GM21825 (cell line): ENCODE measurements around the gene MBNL1.
"Not testable (repeated sequence)": the region's sequence is repeated elsewhere in the genome, so short reads cannot be mapped to it uniquely, and the experiment has no call there.

Experiments used
- ATAC-seq: cut with Tn5 transposase; IDR thresholded peaks from one replicate; pipeline ENCODE4 v1.9.1; 2021; ENCODE audit warnings: mild to moderate bottlenecking, moderate library complexity; ENCODE audit not compliant: unreplicated experiment

Gene MBNL1

DNA sequence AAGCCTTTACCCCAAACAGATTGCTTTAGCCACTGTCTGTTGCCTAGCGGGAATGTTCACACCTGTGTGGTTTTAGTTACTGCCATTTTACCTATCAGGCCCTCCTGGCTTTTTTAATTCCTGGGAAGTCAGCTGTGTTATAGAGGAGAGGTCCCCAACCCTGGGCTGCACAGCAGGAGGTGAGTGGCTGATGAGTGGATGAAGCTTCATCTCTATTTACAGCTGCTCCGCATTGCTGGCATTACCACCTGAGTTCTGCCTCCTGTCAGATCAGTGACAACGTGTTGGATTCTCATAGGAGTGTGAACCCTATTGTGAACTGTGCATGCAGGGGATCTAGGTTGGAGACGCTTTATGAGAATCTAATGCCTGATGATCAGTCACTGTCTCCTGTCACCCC is 127.0 kb downstream of the MBNL1 start:
- ATAC-seq: no peak

DNA sequence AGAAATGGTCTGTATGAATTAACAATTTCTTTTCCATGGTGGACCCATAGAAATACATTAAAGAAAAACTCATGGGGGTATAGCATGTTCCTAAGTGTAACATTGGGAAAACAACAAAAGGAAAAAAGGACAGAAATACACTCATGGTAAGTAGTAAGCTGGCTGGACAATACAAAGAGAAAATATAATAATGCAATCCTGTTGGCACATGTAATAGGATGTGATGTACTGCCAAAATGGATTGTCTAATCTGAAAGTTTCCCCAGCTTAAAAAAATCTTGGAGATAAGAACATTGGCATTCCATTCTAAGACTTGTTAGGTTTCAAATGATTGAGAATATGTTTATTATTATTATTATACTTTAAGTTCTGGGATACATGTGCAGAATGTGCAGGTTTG is 128.1 kb downstream of the MBNL1 start:
- ATAC-seq: no peak

DNA sequence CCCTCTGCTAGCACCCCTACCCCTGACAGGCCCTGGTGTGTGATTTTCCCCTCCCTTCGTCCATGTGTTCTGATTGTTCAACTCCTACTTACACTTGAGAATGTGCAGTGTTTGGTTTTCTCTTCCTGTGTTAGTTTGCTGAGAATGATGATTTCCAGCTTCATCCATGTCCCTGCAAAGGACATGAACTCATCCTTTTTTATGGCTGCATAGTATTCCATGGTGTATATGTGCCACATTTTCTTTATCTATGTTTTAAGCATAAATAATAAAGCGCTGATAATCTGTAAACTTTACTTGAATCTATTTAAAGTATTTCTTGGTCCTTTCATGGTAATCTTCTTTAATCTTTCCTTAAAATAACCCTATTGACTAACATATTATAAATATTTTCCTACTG is 128.6 kb downstream of the MBNL1 start:
- not testable (repeated sequence) for ATAC-seq

DNA sequence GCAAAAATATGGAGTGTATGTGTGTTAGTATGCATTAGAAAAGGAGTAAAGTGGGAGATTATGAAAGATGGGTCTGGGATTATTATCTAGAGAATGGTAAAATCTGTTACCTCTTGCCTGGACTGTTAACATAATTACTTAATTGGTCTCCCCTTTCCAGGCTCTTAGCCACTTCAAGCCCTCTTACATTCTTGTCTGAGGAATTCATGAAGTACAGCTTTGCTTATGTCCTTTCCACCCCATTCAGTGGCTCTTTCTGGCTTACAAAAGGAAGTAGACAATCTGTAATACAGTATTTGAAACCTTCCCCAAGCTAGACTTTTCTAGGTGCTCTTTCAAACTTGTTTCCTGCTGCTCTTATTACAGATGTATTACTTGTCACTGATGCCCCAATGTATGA is 129.8 kb downstream of the MBNL1 start:
- ATAC-seq: no peak

DNA sequence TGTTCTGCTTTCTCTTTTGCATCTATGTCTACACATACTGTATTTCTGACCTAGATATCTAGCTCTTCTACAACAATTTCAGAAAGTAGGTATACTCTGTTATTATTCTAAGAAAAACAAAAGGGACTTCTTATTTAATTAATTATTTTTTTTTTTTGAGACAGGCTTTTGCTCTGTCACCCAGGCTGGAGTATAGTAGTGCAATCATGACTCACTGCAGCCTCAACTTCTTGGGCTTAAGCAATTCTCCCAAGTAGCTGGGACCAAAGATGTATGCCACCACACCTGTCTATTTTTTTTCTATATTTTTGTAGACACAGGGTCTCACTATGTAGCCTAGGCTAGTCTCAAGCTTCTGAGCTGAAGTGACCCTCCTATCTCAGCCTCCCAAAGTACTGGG is 130.6 kb downstream of the MBNL1 start:
- no peak for ATAC-seq

DNA sequence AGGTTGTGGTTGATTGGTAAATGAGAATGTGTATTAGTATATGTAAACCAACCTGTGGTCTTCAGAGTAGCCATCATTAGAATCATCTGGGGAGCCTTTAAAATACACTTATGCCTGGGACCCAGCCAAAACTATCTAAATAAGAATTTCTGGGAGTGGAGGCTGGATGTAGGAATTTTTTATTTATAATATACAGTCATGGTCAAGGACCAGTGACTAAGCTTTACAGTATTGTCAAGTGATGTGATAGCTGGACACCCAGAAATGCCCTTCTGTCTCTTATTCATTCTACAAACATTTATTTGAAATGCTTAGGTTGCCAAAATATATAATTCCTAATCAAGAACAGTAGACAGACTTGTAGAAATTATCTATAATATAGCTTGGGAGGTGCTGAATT is 132.2 kb downstream of the MBNL1 start:
- no peak for ATAC-seq

DNA sequence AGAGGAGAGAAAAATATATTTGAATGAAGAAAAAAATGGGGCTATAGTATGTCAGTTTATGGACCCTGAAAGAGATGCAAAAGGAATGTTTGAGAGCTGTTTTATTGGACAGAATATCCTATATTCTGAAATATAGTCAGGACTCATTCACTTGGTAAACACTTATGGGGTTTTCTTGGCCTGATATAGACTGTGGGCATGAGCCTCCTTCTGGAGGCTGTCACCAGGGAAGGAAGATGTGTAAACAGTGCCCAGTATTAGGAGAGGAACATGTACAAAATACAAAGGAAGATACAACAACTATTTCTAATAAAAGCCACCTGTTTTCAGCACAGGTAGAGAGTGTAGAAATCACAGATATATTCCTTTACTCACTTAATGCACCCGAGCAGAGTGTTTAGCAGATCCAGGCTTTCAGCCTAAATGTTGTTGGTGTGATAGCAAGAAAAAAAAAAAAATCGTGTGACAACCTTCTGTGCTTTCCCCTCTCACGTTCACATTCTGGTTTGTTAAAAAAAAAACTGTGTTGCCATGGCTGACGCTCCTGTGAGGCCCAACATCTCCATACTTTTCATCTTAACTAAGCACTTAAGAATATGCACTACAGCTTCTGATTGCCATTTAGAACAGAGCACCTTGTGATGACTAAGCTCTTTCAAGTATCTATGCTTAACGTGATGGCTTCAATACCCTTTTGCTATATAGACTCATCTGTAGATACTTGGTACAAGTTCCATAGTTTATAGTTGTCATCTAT is 134.1 kb downstream of the MBNL1 start:
- peak; percentile 39 for ATAC-seq

DNA sequence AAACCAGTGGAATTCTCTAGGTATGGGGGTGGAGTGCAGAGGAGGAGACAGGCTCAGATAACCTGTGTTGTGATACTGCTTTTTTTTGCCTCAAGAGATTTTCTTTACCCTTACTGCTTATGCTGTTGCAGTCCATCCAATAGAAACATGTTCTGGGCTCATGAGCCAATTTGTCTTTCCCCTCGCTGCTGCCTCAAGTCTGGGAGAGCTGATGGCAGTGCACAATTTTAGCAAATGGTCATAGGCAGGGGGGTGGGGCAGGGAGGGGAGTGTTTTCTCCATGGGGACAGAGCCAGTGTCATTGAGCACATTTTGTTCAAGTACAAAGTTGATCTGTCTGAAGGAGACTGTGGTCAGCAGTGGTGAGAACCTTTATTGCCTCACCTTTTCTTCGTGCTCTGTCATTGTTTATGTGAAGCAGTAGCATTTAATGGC is 134.9 kb downstream of the MBNL1 start:
- ATAC-seq: no peak

DNA sequence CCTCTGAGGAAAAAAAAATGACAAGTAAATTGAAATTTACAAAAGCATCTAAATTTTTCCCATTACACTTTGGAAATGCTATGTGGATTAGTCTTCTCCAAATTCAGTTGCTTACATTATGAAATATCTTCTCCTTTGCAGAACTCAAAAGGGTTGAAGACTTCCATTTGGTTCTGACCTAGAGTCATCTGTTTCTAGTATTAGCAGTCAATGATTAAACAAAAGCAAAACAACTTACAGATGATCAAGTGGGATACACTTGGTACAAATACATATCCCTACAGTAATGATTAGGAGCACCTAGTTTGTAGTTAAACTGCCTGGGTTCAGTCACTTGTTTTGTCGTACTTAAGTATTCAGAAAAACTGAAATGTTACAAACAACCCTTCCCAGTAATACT is 136.2 kb downstream of the MBNL1 start:
- no peak for ATAC-seq

DNA sequence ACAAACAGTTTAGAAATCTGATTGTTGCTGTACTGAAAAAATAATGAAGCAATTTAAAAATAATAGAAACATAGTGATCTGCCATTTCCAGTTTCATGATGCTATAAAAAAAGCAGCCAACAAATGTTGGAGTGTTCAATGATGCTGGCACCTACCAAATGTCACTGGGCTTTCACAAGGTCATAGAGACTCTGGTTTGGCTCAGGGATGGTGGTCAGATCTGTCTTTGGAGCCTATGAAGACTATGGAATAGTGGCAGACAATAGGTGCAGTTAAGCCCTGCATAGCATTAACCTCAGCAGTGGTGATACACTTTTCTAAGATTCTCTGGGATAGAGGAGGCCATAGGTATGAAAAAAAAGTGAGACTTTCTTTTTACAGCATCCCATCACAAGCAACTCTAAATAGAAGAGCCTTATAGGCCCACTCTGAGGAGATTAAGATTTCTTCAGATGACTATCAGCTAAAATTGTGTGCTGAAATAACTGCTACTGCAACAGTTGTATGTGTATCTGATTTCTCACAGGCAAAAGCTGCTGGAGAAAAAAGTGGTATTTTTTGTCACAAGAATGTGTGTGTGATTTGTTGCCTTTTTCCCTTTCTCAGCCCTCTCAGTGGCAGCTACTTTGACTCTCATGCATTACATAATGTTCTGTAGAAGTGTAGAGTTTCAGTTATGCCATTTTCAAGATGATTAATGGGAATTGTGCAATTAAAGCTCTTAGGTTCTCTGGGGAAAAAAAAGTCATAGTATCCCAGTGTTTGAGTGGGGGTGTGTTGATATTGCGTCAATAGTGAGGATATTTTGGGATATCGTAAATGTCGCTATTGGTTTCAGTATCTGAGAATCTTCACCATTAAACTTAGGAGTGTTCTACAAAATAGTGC is 137.4 kb downstream of the MBNL1 start:
- ATAC-seq: no peak

DNA sequence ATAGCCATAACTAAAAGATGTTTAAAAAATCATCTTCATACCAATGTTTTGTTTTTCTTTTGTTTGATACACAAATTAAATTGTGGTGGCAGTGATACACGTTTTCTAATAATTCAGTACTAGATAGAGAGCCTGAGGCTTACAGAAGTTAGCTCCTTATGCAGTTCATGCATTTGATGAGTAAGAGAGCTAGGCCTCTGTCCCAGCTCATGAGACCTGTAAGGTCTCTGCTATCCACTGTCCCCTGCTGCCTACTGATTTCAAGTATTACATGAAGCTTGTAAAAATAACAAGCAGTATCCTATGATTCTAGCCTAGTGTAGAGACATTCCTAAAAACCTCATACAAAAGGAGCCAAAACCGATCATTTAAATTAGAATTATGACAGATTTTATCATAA is 144.5 kb downstream of the MBNL1 start:
- no peak for ATAC-seq

DNA sequence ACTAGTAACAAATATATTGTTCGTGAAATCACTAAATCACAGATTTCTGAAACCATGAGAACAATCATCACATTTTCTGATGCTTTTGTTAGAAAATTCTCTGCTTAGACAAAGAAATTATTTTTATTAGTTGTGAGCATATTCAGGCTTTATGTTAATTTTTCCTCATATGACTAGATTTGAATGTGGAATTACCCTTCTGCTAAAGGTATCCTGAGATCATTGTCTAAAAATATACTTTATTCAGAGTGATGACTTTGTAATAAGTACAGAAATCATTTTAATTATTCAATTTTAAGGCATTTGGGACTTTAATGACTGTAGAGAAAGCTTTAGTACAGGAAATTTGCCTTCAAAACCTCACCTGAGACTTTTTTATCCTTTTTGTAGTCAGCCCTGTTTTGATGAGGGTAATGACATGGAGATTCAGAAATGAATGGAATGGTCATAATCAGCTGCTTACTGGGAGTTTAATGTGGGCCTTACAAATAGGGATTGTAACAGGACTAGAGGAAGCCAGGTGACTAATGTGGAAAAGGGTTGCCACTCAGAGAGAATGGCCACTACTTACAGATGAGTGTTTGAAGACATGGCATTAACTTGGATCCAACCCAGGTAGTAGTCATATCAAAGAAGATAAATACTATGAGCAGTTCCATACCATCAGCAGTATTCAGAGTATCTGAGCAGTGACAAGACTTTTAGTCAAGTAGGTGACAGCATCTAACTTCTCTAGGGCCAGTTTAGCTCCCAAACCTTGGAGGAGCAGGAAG is 148.3 kb downstream of the MBNL1 start:
- no peak for ATAC-seq

DNA sequence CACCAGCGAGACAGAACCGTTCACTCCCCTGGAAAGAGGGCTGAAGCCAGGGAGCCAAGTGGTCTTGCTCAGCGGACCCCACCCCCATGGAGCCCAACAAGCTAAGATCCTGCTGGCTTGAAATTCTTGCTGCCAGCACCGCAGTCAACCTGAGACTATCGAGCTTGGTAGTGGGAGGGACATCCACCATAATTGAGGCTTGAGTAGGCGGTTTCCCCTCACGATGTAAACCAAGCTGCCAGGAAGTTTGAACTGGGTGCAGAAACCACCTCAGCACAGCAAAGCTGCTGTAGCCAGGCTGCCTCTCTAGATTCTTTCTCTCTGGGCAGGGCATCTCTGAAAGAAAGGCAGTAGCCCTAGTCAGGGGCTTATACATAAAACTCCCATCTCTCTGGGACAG is 151.0 kb downstream of the MBNL1 start:
- ATAC-seq: no peak

DNA sequence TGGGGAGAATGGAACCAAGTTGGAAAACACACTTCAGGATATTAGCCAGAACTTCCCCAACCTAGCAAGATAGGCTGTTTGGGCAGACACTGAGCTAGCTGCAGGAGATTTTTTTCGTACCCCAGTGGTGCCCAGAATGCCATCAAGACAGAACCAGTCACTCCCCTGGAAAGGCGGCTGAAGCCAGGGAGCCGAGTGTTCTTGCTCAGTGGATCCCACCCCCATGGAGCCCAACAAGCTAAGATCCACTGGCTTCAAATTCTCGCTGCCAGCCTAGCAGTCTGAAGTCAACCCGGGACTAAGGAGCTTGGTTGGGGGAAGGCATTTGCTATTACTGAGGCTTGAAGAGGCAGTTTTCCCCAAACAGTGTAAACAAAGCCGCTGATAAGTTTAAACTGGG is 152.4 kb downstream of the MBNL1 start:
- ATAC-seq: no peak

DNA sequence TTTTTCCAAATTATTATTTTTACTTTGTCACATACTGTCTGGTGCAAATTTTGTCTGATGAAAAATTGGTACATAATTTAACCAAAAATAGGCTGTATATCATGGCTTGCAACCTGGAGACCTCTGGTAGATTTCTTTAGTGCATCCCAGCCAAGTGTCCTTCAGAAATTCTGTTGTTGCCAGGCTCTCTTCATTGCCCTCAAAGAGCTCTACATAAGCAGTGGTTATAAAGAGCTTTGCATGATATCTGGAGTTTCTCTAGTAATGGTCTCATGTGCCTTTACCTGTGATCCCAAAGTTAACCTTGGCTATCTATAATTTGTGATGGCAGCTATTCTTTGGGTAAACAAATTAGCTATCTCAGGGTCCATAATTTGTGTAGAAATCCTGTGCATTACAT is 157.7 kb downstream of the MBNL1 start:
- ATAC-seq: no peak

DNA sequence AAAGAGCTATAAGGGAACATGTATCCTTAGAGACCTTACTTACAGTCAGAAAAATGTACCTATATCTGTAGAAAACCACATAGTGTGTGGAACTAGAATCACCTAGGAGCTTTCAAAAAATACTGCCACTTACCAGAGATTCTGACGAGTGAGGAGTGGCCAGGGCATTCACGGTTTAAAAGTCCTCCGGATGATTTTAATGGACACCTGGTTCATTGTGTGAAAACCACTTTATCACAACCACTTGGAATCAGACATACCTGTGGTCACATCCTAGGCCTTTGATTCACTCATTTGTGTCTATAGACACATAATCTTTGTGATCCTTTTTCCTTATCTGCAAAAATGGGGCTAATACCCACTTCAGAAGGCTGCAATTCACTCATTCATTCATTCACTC is 159.8 kb downstream of the MBNL1 start:
- no peak for ATAC-seq

DNA sequence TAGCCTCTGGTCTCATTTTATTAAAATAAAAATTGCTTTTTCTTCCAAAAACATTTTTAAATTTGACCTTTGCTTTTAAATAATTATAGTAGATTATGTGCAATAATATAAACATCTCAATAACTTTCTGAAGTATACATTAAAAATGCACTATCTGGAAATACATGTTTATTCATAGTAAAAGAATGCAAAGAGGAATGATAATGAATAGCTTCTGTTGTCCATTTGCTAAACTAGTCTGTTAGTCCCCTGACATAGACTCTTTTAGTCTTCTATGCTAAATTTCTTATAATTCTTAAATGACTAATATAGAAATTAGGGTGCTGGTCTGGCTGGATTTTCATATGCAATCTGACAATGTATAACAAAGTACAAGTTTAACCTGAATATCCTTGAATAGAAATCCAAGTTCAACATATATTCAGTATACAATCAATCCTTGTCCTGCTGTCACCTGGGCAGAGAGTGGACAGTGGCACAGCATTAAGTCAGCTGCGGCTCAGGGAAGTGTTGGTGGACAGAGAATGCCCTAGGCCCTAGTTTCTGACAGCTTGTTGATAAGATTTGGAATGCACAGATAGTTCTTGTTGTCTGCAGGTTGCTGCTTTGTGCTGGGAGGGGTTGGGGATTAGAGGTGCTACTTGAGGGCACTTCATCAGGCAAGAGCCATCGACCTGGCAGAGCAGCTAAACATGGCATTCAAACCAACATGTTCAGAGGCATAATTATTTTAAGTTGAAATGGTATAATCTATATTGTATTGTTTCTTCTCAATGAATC is 161.7 kb downstream of the MBNL1 start:
- no peak for ATAC-seq

DNA sequence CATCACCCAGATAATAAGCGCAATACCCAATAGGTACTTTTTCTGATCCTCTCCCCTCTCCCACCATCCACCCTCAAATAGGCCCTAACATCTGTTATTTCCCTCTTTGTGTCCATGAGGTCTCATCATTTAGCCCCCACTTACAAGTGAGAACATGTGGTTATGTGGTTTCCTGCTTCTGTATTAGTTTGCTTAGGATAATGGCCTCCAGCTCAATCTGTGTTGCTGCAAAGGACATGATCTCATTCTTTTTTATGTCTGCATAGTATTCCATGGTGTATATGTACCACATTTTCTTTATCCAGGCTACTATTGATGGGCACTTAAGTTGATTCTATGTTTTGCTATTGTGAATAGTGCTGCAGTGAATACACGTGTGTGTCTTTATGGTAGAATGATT is 165.4 kb downstream of the MBNL1 start:
- no peak for ATAC-seq

DNA sequence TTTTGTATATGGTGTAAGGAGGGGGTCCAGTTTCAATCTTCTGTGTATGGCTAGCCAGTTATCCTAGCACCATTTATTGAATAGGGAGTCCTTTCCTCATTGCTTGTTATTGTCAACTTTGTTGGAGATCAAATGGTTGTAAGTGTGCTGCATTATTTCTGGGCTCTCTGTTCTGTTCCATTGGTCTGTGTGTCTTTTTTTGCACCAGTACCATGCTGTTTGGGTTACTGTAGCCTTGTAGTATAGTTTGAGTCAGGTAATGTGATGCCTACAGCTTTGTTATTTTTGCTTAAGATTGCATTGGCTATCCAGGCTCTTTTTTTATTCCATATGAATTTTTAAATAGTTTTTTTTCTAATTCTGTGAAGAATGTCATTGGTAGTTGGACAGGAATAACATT is 166.5 kb downstream of the MBNL1 start:
- ATAC-seq: not testable (repeated sequence)

DNA sequence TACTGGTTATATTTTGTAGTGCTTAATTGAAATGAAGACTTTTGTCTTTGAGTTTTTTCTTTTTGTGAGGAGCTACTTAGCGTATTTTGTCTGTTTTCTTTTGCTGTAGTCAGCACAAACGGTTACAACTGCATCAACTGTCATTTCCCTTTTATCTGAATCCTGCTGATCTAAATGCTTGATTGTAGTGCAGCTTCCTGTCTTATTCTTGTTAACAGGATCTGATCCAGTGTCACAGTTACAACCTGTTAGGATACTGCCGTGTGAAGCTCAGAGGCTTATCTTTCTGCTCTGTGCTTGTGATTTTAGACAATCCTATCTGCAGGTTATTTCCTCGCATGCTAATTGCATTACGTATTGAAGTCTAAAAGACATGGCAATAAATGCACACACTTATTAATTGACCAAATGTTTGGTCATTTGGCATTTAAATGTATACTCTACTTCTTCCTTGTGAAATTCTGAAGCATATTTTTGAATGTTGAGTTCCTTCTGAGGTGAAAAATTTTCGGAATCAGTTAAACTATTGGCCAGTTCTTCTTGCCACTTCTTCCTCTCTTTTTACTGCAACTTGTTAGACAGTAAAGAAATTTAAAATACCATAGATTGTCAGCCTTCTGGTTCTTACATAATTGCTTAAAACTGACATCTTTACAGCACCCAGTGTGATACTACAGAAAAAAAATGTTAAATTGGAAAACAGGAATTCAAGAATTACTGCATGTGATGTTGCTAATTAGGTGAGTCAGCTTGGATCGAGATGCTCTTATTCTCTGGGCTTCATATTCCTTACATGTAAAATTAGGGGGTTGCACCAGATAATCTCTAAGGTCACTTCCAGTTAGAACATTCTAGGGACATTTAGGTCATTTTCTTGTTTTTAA is 168.2 kb downstream of the MBNL1 start:
- no peak for ATAC-seq
